Ureter (tissue), 1 donor: Measurements from ENCODE around the gene ILK. TPM values are rescaled to one million over a fixed set of nuclear protein-coding genes. Genes with fewer than 3 reads are reported as not detected.

Experiments
- DNase-seq: peaks from one replicate; pipeline ENCODE4 v3.0.0-alpha.2; 2020; ENCODE audit warnings: low spot score
- total RNA-seq: library from RNA; stranded (reverse); gene quantifications from one replicate; pipeline ENCODE4 v1.2.4, GENCODE V29; 2023
- donor health status: DM: yes; HTN: yes; CAD: no.

The ILK gene
- total RNA-seq, 1 donor from 2014 or later = 192 TPM

DNA sequence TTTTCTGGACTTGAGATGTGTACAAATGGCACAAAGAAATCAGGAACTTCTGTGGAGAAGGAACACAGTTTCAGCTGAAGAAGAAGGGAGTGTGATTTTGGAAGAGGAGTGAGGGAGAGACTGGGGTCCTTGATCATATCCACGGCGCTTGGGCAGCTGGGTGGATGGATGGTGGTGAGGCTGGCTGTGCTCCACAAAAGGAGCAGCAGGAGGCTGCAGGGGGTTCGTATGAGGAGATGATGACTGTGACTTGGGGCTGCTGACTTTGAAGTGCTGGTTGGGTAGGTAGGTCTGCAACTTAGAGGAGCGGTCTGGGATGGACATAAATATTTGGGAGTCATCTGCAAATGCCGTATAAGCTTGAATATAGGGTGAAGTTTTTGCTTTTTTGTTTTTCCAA is 53.4 kb downstream of the ILK start:
- DNase-seq = no peak

DNA sequence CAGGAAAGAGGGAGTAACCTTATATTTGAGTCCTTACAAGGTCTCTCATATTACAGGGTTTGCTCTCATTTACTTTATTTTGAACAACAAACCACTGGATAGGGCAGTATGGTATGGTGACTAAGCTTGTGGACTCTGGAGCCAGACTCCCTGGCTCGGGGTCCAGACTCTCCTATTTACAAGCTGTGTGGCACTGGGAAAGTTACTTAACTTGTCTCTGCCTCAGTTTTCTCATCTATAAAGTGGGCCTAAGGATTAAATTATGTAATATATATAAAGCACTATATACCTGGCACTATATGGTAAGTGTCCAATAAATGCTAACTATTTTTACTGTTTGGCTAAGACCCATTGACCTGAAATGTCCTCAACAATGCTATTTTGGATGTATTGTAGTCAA is 53.8 kb downstream of the ILK start:
- no peak for DNase-seq

DNA sequence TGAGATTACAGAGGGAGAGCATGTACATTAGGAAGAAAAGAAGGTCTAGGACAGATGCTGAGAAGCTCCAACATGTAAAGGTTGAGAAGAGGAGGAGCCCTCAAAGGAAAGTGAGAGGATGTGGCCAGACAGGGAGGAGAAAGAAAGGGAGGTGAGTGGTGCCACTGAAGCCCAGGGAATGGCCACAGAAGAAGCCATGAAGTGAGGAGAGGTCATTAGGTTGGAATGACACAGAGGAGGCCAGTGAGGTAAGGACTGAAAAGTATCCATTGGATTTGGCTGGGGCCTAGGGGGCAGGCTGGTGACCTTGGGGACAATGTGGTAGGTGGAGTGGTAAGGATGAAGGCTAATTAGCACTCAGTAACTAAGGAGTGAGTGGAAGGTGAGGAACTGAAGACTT is 55.1 kb downstream of the ILK start:
- no peak for DNase-seq

Other genes starting within 250 kb of the ILK start
- gene SMPD1, start 213.3 kb upstream of the ILK start, total RNA-seq = 32.9 TPM
- gene APBB1, start 184.7 kb upstream of the ILK start, total RNA-seq = 24.9 TPM
- gene HPX, start 162.8 kb upstream of the ILK start, total RNA-seq = 1.2 TPM
- gene TRIM3, start 129.8 kb upstream of the ILK start, total RNA-seq = 21.1 TPM
- gene ARFIP2, start 122.4 kb upstream of the ILK start, total RNA-seq = 49.3 TPM
- 48.3 TPM for gene TIMM10B, start 122.3 kb upstream of the ILK start, total RNA-seq
- 24.2 TPM for gene DNHD1, start 106.5 kb upstream of the ILK start, total RNA-seq
- gene RRP8, start 158 bp upstream of the ILK start, total RNA-seq = 28.0 TPM
- 176 TPM for gene TAF10, start 8.4 kb downstream of the ILK start, total RNA-seq
- gene TPP1, start 15.6 kb downstream of the ILK start, total RNA-seq = 60.0 TPM
- 26.0 TPM for gene DCHS1, start 52.0 kb downstream of the ILK start, total RNA-seq
- 50.2 TPM for gene MRPL17, start 79.6 kb downstream of the ILK start, total RNA-seq
- gene OR2AG2, start 168.2 kb downstream of the ILK start, total RNA-seq = 1.7 TPM
- not detected for gene OR2AG1, start 179.2 kb downstream of the ILK start, total RNA-seq
- gene OR6A2, start 195.9 kb downstream of the ILK start, total RNA-seq = 0.68 TPM
- gene OR10A5, start 241.9 kb downstream of the ILK start, total RNA-seq = not detected